ENCODE measurements around the gene EXOSC10. TPM values are rescaled to one million over a fixed set of nuclear protein-coding genes. Genes with fewer than 3 reads are reported as not detected.
"Not testable (repeated sequence)": the region's sequence is repeated elsewhere in the genome, so short reads cannot be mapped to it uniquely, and the experiment has no call there.

Gene EXOSC10
- total RNA-seq, 1 donor from 2014 or later, result 62.6 TPM

- Histone ChIP-seq H3K4me1 (no peaks in the 10 kb centered on the region), H3K9me3 (no peaks in the 10 kb centered on the region), H3K27me3 (no peaks in the 10 kb centered on the region), H3K4me3 (no peak overlapping the region), H3K27ac (no peak overlapping the region), H3K36me3 (peaks cover 0 to 69% of the 10 kb centered on the region in 2 donors)
- TF ChIP-seq POLR2AphosphoS5 (IDR thresholded peaks at IDR 0.05; ENCODE audit: insufficient read depth in 1 of 2, low read depth in 1 of 2), result no peak
- no peak for TF ChIP-seq POLR2A (IDR thresholded peaks at IDR 0.05)
- TF ChIP-seq CTCF (IDR thresholded peaks at IDR 0.05), result no peak
- intact Hi-C loops (cut with DNase I), result no loop called here
- DNase-seq (ENCODE audit: extremely low spot score in 2 of 2), result no peak
These were observed 75.4 kb downstream of the EXOSC10 start for GRCh38 chr1:11024154-11024873.

GRCh38 chr1:11023201-11023600 is 76.5 kb downstream of the EXOSC10 start:
- DNase-seq (ENCODE audit: extremely low spot score in 2 of 2), result no peak

GRCh38 chr1:11019971-11020370 is 79.7 kb downstream of the EXOSC10 start:
- peaks cover 22% of the 10 kb centered on the region for H3K4me1 ChIP-seq
- H3K36me3 ChIP-seq, result peaks cover 3 to 93% of the 10 kb centered on the region in 2 donors
- intact Hi-C loops (cut with DNase I), result no loop called here
- no peaks in the 10 kb centered on the region for H3K27me3 ChIP-seq
- H3K9me3 ChIP-seq, result no peaks in the 10 kb centered on the region
- no peak for TF ChIP-seq POLR2A (IDR thresholded peaks at IDR 0.05)
- TF ChIP-seq POLR2AphosphoS5 (IDR thresholded peaks at IDR 0.05; ENCODE audit: insufficient read depth in 1 of 2, low read depth in 1 of 2), result no peak
- no peak for TF ChIP-seq CTCF (IDR thresholded peaks at IDR 0.05)
- H3K27ac ChIP-seq, result no peak overlapping the region
- no peak for DNase-seq (ENCODE audit: extremely low spot score in 2 of 2)
- H3K4me3 ChIP-seq, result no peak overlapping the region

More at GRCh38 chr1:11023201-11023600, 76.5 kb downstream of the EXOSC10 start:
- no peak overlapping the region for H3K4me3 ChIP-seq
- TF ChIP-seq POLR2A (IDR thresholded peaks at IDR 0.05), result no peak
- TF ChIP-seq CTCF (IDR thresholded peaks at IDR 0.05), result no peak
- TF ChIP-seq POLR2AphosphoS5 (IDR thresholded peaks at IDR 0.05; ENCODE audit: insufficient read depth in 1 of 2, low read depth in 1 of 2), result no peak
- no peaks in the 10 kb centered on the region for H3K9me3 ChIP-seq
- intact Hi-C loops (cut with DNase I), result no loop called here
- H3K27me3 ChIP-seq, result no peaks in the 10 kb centered on the region
- H3K27ac ChIP-seq, result no peak overlapping the region
- H3K36me3 ChIP-seq, result peaks cover 3 to 80% of the 10 kb centered on the region in 2 donors
- no peaks in the 10 kb centered on the region for H3K4me1 ChIP-seq

GRCh38 chr1:11019358-11019757 is 80.3 kb downstream of the EXOSC10 start:
- DNase-seq (ENCODE audit: extremely low spot score in 2 of 2); intact Hi-C loops (cut with DNase I); H3K27me3 ChIP-seq; H3K9me3 ChIP-seq; H3K27ac ChIP-seq; H3K4me3 ChIP-seq: not testable (repeated sequence)
- Histone ChIP-seq H3K36me3 (peaks cover 3 to 93% of the 10 kb centered on the region in 2 donors), H3K4me1 (peaks cover 28% of the 10 kb centered on the region)

Other genes with a start within 250 kb of the EXOSC10 start
- 213 TPM for gene TARDBP, start 87.2 kb downstream of the EXOSC10 start, total RNA-seq
- not detected for gene MASP2, start 52.6 kb downstream of the EXOSC10 start, total RNA-seq
- 68.0 TPM for gene SRM, start 39.9 kb downstream of the EXOSC10 start, total RNA-seq
- gene ANGPTL7, start 89.5 kb upstream of the EXOSC10 start, total RNA-seq, result 8.6 TPM
- gene MTOR, start 162.7 kb upstream of the EXOSC10 start, total RNA-seq, result 23.6 TPM
- 8.6 TPM for gene UBIAD1, start 173.3 kb upstream of the EXOSC10 start, total RNA-seq